Measurements from ENCODE around the gene SOX18. TPM values are rescaled to one million over a fixed set of nuclear protein-coding genes. Genes with fewer than 3 reads are reported as not detected.

The SOX18 gene
- polyA plus RNA-seq, 3 donors: not detected

DNA sequence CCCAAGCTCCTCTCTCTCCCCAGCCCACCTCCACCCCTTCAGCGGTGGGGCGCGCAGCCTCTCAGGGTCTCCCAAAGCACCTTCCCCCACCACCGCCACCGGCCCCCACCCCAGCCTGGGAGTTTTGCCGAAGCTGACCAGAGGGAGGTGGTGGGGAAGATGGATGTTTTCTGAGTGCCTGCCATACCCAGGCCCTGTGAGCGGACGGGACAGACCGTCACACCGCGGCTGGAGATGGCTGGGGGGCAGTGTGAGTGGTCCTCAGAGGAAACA lies 7.7 kb downstream of the SOX18 start:
- Mint-ChIP-seq H3K36me3 (no peaks in the 10 kb centered on the region), H3K4me1 (peaks cover 21% of the 10 kb centered on the region), H3K4me3 (peak overlapping the region; percentile 78 to 88), H3K9me3 (peaks cover 0 to 7% (median 2%) of the 10 kb centered on the region in 7 donors), H3K27ac (no peak overlapping the region), H3K27me3 (ENCODE audit: low read depth in 3 of 3) (peaks cover 71 to 92% (median 75%) of the 10 kb centered on the region in 3 donors)
- peak overlapping the region; percentile 64 for H3K9ac ChIP-seq (ENCODE audit: insufficient read depth, low read length, poor library complexity, severe bottlenecking)
- H3K27me3 ChIP-seq (ENCODE audit: control insufficient read depth in 2 of 2, insufficient read depth in 2 of 2, low read length in 2 of 2): peaks cover 24 to 67% of the 10 kb centered on the region in 2 donors
- 0% methylated on average over 5 of the region's 11 CpGs for WGBS (ENCODE audit: insufficient coverage)
- H3K27ac ChIP-seq (ENCODE audit: low read depth in 1 of 2, low read length in 2 of 2): no peak overlapping the region
- H2AFZ ChIP-seq (ENCODE audit: insufficient read depth, low read depth, low read length, poor library complexity, severe bottlenecking): peak overlapping the region; percentile 83
- H3K4me1 ChIP-seq (ENCODE audit: control insufficient read depth in 1 of 2, insufficient read depth in 2 of 2, low read length in 2 of 2): peaks cover 24 to 40% of the 10 kb centered on the region in 2 donors
- no peaks in the 10 kb centered on the region for H3K9me3 ChIP-seq (replicated peaks in 1 of 2; ENCODE audit: control insufficient read depth in 1 of 2, insufficient read depth in 1 of 2, low read length in 2 of 2)
- DNase-seq: no peak
- no peaks in the 10 kb centered on the region for H4K20me1 ChIP-seq (ENCODE audit: insufficient read depth, low read length)
- peak overlapping the region; percentile 39 to 78 (median 49) for H3K4me3 ChIP-seq (replicated peaks in 1 of 3; ENCODE audit: low read depth in 2 of 3, low read length in 3 of 3)
- H3K36me3 ChIP-seq (replicated peaks in 1 of 2; ENCODE audit: control insufficient read depth in 1 of 2, insufficient read depth in 2 of 2, low read length in 2 of 2): no peaks in the 10 kb centered on the region
- TF ChIP-seq CTCF (IDR thresholded peaks at IDR 0.05): no peak
- no peaks in the 10 kb centered on the region for H3K79me2 ChIP-seq (ENCODE audit: insufficient read depth, low read length)
- peak overlapping the region; percentile 85 for H3K4me2 ChIP-seq (replicated peaks; ENCODE audit: extremely low read depth, low read length, poor library complexity, severe bottlenecking)
- intact Hi-C loops (cut with micrococcal nuclease): no loop called here

DNA sequence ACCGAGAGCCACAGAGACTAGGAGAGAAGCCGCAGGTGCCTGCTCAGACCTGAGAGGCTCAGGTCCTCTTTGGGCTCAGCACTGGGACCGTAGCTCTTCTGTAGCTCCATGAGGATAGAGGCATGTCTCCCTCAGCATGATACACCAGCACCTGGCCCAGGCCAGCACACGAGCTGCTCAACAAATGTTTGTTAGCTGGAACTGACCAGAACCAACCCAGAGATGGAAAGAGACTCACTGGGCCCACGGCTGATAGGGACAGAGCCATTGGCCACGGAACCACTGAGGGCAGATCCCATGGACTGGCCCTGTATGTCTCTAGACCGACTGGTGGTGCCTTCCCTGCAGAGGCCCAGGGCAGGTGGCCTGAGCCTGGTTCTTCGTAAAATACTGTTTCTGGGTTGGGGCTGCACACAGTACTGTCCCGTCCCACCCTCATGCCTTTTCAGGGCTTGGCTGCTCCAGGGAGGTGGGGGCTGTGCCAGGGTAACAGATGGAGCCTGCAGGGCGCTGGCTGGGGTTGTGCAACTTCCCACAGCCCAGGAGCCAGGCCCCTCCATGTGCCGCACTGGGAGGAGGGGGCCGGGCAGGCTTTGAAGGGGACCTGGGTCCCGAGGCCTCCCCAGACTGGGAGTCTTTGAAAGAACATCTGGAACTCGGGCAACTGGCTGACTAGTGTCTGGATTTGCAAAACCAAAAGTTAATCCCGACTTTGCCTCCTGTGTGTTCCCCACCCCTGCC lies 8.2 kb downstream of the SOX18 start:
- TF ChIP-seq CTCF (IDR thresholded peaks at IDR 0.05): no peak
- Histone ChIP-seq H3K79me2 (ENCODE audit: insufficient read depth, low read length) (no peaks in the 10 kb centered on the region), H3K4me2 (replicated peaks; ENCODE audit: extremely low read depth, low read length, poor library complexity, severe bottlenecking) (peak overlapping the region; percentile 85), H4K20me1 (ENCODE audit: insufficient read depth, low read length) (no peaks in the 10 kb centered on the region), H3K4me1 (ENCODE audit: control insufficient read depth in 1 of 2, insufficient read depth in 2 of 2, low read length in 2 of 2) (peaks cover 24 to 40% of the 10 kb centered on the region in 2 donors), H3K27me3 (ENCODE audit: control insufficient read depth in 2 of 2, insufficient read depth in 2 of 2, low read length in 2 of 2) (peaks cover 24 to 69% of the 10 kb centered on the region in 2 donors), H2AFZ (ENCODE audit: insufficient read depth, low read depth, low read length, poor library complexity, severe bottlenecking) (peak overlapping the region; percentile 83), H3K9ac (ENCODE audit: insufficient read depth, low read length, poor library complexity, severe bottlenecking) (peak overlapping the region; percentile 64), H3K9me3 (replicated peaks in 1 of 2; ENCODE audit: control insufficient read depth in 1 of 2, insufficient read depth in 1 of 2, low read length in 2 of 2) (no peaks in the 10 kb centered on the region), H3K27ac (ENCODE audit: low read depth in 1 of 2, low read length in 2 of 2) (no peak overlapping the region), H3K4me3 (replicated peaks in 1 of 3; ENCODE audit: low read depth in 2 of 3, low read length in 3 of 3) (peak overlapping the region in 1 of 3 experiments; percentile 78), H3K36me3 (replicated peaks in 1 of 2; ENCODE audit: control insufficient read depth in 1 of 2, insufficient read depth in 2 of 2, low read length in 2 of 2) (no peaks in the 10 kb centered on the region)
- Mint-ChIP-seq H3K27me3 (ENCODE audit: low read depth in 3 of 3) (peaks cover 71 to 92% (median 75%) of the 10 kb centered on the region in 3 donors), H3K27ac (no peak overlapping the region), H3K9me3 (peaks cover 0 to 7% (median 2%) of the 10 kb centered on the region in 7 donors), H3K4me1 (peaks cover 21% of the 10 kb centered on the region), H3K4me3 (peak overlapping the region; percentile 78 to 88), H3K36me3 (no peaks in the 10 kb centered on the region)
- WGBS (ENCODE audit: insufficient coverage): 31% methylated on average over 15 of the region's 15 CpGs
- DNase-seq: no peak
- intact Hi-C loops (cut with micrococcal nuclease): no loop called here

Data from CD14-positive monocyte (primary cell).